Activated T-cell treated with anti-CD3 and anti-CD28 coated beads for 24 hours (primary cell): ENCODE measurements around the gene ARMH3.

Source experiments
- DNase-seq: peaks from one replicate; pipeline ENCODE4 v3.0.0-alpha.2; 2020; ENCODE audit warnings: low read depth

ARMH3 gene

DNA sequence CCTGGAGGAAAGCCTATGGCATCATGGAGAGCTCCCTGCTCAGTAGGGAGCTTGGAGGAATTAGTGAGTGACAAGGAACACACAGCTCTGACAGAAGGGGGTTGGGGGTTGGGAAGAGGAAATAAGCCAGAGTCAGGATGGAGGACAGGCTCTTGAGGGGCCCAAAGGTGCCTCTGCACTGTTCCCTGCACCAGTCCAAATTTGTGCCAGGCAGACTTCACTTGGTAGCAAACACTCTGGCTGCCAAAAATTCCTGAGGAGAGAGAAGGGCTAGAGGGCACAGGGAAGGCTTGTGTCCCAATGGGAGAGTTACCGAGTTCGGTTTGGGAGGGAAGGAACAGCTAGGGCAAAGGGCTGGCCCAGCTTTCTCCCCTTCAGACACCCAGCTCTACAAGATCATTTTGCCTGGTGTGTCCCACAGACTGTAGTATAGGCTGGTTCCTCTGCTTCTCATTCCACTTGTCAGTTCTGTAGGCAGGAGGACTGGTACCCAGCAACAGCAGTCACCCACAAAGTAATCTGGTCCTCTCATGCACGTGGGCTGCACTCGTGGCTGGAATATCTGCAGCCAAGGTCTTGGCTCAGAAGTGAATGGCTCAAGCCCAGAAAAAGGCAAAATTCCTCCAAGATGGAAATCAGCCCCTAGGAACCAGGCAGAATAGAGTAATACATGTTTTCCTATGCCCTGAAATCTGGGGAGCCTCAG lies 204.4 kb downstream of the ARMH3 start:
- DNase-seq = no peak

DNA sequence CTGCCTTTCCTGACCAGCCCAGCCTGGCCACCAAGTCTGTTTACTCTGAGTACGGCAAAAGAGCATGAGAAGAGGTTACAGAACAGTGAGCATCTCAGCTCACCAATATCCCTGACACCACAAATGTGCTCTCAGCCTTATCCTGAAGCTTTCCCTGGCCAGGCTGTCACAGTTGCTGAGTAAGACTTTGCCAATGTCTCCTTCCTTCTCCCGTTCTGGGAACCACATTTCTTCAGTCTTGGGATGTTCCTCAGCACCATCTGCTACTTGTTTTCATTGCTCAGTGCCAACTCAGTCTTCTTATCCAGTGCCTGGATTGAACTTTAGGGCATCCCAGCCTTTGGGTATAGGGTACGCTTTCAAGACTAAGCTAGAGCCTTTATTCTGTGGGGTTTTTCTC lies 205.2 kb downstream of the ARMH3 start:
- no peak for DNase-seq

DNA sequence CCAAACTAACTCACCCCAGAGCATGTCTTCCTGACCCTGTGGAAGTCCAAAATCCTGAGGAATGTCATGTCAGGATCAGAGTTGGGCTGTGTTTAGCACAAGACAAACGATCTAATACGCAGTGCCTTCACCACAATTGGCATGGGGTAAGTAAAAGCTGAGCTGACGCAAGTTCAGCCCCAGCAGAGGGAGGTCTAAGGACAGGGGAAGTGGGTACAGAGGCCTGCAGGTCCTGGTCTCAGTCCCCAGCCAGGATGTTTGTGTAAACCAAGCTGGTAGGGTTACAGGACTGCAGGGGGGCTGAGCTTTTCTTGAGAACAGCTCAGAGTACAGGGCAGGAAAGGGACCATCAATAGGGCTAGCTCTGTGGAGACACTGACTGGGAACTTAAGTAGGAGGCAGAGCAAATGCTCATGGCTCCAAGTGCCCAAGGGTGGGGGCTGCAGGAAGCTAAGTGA lies 207.1 kb downstream of the ARMH3 start:
- no peak for DNase-seq

DNA sequence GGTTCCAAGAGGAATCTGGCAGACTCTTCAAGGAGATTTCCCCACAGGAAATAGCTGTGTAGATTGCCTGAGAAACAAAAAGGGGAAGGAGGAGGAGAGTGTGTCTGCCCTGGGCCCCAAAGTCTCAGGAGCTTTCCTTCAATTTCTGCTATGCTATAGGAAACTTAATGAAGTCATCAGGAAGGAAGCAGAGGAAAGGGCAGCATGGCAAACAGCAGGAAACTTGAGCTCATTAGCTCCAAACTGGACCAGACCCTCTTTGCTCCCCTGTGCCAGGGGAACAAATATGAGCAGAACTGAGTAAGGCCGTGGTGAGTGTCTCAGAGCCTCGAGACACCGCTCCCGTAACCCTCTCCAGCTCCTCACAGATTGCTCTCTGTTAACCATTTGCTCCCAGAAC lies 207.6 kb downstream of the ARMH3 start:
- no peak for DNase-seq

DNA sequence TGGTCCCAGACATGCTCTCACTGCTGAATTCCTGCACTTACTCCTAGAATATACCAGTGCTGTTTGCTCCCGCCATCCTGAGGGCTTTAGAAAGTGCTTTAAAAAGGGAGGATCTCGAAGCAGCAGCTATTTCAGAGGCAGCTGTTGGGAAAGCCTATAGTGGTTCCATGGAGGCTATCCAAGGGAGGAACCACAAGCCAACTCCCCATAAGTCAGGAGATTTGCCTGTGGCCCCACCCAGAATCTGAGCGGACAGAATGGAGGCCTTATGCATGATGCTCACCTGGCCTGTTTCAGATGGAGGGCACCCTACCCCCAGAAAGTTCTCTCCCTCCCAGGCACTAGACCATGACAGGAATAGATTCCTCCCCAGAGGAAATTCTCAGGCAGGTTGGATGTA lies 210.1 kb downstream of the ARMH3 start:
- no peak for DNase-seq

DNA sequence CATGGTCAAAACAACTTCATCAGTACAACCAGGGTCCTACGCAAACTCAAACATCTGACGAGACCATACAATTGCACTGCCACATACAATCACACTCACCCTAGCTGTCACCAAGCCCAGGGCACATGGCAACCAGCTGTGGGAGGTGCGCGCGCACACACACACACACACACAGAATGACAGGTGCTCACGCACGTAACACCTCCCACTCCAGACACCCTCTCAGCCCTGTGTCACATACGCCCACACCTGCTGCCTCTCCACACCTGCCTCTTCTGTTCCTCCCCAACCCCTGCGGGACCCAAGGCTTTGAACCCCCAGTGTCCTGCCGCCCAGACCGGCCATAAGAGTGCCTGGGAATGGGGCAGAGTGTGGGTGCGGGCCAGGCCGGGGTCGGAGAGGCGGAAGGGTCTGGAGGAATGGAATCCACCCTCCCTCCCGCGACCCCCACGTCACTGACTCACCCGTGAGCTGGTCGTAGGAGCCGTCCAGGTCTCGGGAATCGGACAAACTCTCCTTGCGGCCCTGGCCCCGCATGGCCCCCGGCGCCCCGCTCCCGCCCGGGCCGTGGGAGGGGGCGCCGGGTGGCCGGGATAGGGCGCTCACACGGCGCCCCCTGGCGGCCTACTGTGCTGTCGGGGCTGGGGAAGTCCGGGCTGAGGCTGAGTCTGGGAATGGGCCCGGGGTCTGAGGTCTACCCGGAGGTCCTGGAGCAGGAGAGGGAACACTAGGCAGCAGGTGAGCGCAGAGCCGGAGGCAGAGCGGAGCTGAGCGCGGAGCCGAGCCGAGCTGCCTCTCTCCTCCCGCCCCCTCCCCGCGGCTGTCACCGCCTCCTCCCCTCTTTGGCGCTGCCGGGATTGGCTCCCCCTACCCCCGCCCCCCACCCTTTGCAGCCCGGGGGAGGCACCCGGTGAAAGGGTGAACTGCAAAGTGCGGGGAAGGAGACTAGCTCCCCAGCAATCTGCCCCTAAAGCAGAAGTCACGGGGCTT lies 212.6 kb downstream of the ARMH3 start, which contains the start of gene KCNIP2:
TSS of gene KCNIP2 (minus strand) at position 769 of the 990 bp plus-strand sequence. CDS start at position 537, 232 bp downstream.
- DNase-seq = peak; percentile 31

DNA sequence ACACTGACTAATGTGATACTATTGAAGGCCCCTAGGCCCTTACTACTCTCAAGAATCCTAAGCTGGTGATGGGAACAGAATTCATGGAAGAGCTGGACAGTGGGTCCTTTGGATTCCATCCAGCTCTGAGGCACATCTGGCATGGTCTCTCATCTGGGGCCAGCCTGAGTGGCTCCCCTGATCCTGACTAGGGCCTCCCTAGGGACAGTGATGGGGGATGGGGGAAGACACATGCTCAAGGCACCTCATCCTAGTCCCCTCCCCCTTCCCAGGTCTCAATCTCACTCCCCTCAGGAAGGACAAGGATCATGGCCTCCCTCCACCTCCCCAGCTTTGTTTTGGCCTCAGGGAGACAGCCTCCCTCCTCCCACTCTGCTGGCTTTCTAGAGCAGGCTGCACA lies 214.1 kb downstream of the ARMH3 start:
- no peak for DNase-seq

DNA sequence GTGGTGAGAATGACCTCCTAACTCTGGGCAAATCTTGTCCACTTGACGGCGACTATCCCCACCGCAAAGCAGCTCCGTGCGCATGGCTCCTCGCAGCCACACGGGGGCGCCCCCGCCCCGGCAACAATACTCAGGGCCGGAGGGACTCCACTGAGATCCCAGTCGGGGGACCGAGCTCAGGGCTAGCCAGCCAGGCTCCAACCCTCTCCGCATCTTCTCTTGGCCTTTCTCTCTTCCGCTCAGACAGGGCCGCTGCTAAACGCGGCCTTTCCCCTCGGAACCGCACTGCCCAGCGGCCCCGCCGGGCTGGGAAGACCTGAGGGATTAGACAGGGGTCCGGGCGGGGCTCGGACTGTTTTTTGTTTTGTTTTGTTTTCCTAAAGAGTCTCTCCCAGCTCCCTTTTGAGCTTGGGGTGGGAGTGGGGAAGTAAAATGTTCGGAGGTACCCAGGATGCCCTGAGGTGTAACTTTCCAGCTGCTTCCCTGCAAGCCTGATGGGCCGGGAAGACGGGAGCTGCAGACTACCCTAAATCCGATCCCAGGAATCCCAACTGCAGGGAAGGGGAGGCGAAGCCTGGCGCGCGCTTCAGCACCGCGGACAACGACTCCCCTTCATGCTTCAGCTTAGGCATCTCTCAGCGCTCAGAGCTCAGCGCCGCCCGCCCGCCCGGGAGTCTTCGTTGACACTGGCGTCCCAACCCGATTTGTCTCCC lies 215.1 kb downstream of the ARMH3 start:
- DNase-seq = peak; percentile 65

DNA sequence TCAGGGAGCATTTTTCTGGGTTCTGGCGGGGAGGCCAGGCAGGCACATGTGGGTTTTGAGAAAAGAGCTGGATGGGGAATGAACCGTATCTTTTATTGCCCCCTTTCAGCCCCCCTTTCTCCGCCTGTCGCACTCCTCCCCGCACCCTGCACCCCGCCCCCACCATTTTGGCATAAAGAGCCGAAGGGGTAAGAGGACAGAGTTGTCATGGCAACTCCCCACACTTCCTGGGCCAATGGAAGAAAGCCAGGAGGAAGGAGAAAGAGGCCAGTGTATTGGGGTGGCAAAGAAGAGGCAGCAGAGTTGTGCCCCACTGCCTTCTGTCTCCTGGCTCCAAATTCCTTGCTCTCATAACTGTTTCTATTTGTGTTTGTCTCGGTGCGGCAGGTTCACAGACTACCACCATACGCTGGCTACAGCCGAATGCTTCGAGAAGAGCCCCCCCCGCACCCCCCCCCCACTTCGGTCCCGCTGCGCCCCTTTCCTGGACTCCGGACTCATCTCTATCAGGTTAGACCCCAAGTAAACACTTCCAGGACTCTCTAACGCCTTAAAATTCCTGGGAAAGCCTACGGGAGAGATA lies 215.8 kb downstream of the ARMH3 start:
- DNase-seq = no peak

DNA sequence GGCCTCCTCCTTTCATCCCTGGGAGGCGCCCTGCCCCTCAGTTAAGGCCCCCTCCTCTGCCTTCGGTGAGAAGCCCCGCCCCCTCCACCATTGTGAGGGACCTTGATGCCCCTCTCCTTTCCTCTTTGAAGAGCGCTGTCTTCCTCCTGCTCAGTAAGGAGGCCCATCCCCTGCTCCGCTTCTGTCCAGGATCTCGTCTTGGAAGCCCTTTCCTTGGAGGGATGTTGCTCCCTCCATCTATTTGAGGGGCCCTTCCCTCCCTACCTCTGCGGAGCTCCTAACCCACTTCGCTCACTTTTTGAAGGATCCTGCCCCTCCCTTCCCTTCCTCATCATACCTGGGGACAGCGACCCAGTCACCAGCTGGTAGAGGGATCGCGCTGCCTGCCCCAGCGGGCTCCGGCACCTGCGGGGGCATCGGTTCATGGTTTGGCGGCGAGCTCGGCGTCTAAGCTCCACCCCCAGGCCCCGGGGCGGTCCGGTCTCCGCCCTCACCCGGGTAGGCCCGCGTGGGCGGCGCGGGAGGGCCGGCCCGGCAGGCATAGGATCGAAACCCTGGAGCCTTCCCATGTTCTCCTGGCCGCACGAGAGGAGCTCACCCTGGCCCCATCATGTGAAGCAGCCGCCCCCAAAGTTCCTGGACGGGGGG lies 216.4 kb downstream of the ARMH3 start:
- no peak for DNase-seq

DNA sequence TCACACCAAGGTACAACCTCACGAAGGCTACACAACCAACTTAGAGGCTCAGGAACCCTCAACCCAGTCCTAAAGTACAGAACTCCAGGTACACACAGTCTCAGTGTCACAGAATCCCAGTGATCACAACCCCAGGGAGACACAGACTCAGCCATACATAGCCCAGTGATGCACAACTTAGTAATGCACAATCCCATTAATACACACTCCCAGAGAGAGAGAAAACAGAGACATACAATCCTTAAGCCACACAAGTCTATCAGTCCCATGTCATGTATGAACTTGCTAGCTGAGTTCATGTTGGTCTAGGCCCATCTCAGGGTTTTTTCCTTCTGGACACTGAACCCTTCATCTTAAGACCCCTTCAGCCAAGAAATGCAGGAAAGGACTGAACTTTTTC lies 217.0 kb downstream of the ARMH3 start:
- no peak for DNase-seq

DNA sequence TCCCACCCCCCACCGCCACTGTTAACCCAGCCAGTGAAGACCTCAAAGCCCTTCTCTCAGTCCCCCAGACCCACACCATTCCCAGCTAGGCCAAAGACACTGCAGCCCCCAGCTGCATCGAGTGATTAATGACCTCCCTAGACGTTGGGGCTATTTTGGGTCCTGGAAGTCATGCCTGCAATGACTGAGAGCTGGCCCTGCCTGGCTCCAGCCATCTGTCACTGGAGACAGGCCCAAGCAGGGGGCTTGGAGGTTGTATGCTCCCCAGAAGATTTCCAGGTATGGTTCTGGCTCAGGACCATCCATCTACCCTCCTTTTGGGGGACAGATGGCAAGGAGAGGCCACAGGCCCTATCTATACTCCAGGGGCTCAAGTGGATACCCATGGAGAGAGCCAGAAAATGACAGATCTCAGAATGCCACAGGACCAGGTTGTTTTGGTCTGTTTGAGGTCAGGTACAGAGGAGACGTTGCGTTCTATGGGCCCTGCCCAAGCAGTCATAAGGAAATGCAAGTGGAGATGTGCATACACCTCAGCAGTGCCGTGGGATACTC lies 217.5 kb downstream of the ARMH3 start:
- no peak for DNase-seq

DNA sequence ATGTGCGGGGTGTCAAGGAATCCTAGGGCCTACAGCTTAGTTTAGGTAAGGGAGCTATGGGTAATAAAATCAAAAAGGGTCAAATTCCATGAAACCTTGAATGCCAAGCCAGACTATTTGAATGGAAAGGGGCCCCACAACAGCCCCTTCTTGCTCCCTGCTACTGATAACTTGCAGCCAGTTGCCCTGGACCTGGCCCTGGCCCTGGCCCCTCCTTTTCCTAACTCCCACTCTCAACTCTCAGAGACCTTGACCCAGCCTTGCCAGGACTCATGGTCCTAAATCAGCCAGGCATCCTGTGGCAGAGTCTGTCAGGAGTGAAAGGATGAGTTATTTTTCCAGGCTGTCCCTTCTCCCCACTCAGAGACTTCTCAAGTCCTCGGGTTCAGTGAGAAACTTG lies 218.2 kb downstream of the ARMH3 start:
- DNase-seq = no peak

DNA sequence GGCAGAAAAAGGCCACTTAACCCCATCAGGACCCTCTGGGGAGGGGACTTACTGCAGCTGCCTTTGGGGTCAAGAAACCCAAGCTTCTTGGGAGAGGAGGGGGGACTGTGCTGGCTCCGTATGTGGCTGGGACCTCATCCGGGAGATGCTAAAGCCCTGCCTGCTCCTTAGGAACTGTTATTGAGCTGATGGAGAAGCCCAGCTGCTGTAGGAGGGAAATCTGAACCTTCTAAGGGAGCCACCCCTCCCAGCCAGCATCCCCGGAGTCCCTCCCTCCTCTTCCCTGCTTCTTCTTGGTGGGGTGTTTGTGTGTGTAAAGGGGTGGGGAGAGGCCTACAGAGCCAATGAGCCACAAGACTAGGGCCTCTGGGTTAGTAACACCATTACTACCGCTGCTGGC lies 220.6 kb downstream of the ARMH3 start:
- no peak for DNase-seq

DNA sequence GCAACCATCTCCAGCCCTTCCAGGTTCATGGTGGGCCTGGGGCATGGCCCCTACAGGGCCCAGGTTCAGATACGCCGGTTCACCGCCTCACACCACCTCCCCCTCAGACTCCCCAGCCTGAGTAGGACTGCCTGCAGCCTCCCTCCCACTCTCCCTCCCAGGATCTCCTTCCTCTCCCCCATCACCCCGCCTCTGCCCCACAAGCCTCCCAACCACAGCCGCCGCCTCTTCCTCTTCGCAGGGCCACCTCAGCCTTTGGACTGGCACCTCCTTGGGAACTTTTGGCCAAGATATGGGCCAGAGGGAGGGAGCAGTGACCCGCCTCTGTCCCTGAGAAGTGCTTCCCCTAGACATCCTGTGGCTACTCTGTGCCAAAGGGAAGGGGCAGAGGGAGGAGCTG lies 221.6 kb downstream of the ARMH3 start:
- no peak for DNase-seq

DNA sequence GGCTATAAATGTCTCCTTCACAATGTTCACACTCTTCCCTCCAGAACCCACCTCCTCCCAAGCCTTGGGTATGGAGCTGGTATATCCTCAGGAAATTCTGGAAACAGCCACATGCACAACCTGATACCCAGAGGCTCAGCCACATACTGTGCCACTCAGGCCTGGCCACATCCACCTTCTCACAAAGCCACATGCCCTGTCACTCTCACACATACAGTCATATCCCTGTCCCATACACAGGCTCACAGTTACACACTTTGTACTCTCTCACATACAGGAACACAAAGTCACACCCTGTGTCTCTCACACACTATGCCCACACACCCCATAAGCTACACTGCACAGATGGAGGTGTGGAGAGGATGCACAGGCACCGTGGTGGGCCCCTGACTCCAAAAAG lies 222.5 kb downstream of the ARMH3 start:
- DNase-seq = no peak

DNA sequence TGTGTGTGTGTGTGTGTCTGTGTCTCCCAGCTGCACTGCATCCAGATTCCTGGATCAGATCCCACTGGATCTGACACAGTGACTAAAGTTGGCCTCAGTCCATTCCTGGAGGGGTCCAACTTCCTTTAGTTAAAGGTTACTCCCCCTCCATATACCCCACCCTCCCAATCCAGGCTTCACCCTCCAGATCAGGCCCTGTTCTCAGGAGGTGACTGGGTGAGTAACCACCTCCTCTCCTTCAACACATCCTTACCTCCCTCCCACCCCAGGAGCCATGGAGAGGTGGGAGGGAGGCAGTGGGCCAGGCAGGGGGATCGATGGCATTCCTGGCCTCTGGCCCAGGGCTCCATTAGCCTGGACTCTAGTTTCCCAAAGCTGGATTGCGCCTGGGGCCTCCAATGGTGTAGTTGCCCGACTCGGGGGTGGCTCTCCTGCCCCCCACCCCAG lies 223.6 kb downstream of the ARMH3 start:
- DNase-seq = no peak

DNA sequence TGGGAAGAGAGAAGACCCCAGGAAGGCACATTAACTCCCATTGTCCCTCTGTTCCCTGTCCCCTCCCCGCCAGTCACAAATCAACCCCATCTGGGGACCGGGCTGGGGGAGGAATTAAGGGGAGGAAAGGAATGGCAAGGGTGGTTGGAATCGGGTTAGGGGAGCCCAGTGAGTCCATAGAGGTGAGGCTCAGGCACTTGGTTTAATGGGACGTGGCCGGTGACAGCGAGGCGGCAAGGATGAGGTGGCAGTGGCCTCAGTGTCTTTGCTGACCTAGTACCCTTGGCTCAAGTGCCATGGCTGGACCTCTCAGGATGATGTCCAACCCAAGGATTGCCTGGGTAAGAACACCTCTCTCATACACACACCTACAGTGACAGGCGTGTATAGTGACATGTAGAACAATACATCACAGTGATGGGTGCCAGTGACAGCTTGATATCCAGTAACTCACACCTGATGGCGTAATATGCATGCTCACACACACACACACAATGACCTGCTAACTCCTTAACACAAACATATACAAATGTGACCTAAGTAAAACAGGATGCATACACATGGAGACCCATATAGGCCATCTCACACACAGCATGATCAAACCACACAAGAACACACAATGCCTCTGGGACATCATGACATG lies 224.7 kb downstream of the ARMH3 start:
- DNase-seq = no peak

DNA sequence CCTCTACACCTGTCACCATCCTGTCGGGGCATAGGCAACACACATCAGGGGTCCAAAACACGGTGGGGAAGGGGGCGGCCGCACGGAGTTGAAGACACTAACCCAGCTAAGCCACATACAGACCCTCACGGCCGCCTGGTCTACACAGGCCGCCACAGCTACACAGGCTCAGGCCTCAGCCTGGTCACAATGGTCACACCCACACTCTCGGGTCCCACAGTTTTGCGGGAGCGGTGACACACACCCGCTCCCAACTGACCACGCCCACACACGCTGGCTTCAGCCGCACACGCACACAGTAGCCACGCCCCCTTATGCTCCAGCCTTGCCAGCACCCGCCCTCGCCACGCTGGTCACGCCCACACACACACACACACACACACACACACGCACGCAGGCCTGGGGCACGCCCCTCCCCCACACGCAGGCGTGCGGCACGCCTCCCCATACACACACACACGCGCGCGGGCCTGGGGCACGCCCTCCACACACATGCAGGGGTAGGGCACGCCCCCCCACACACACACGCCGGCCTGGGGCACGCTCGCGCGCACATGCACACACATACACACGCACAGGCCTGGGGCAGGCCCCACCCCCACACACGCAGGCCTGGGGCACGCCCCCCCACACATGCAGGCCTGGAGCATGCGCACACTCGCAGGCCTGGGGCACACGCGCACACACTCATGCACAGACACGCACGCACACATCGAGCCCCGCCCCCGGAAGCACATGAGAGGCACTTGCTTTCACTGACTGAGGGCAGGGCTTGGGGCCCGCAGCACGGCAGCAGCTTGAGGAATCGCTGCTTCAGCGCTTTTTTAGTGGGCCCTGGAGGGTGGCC lies 225.4 kb downstream of the ARMH3 start:
- peak; percentile 85 for DNase-seq
